Upper lobe of left lung (tissue), 4 donors: Measurements from ENCODE around the gene CLDN7.

Source experiments
- CTCF ChIP-seq, 6 experiments: fragments of 450-650 bp in 4 of 6; fragments of 200-600 bp in 2 of 6; sonication (generic) in 2 of 6; IDR thresholded peaks; one replicate each; pipeline ENCODE4 v1.5.1; 2016 to 2019; ENCODE audit warnings: antibody characterized with exemption in 6 of 6
- EP300 ChIP-seq, 4 donors: sonication (generic); formaldehyde crosslinking; IDR thresholded peaks; one replicate each; pipeline ENCODE4 v1.5.1; 2017; ENCODE audit warnings: antibody characterized with exemption in 4 of 4, control low read depth in 2 of 4
- POLR2A ChIP-seq, 4 donors: fragments of 450-650 bp; IDR thresholded peaks; one replicate each; pipeline ENCODE4 v1.5.1; 2016 to 2017; ENCODE audit warnings: antibody characterized with exemption in 4 of 4, mild to moderate bottlenecking in 2 of 4
- POLR2AphosphoS5 ChIP-seq, 2 donors: sonication (generic); formaldehyde crosslinking; IDR thresholded peaks; one replicate each; pipeline ENCODE4 v1.5.1; 2017; ENCODE audit warnings: antibody characterized with exemption in 2 of 2

DNA sequence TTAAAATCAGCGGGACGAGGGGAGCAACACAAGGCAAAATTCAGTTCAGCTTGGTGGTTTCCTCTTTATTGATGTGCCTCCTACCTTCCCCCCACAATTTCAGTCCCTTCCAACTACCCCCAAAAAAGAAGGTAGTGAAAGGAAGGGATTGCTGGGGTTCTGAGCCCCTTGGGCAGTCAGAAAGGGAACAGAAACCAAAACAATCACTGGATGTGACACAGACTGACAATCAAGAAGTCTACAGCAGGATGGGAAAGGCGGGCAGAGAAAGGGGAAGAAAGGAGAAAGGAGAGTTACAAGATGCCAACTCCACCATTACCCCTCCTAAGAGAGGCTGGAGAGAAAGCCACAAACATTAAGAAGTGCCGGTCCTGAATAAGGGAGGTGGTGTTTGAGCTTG, 21.9 kb downstream of the CLDN7 start:
- TF ChIP-seq CTCF (IDR thresholded peaks at IDR 0.05), result no peak
- TF ChIP-seq POLR2A (IDR thresholded peaks at IDR 0.05), result no peak
- TF ChIP-seq POLR2AphosphoS5 (IDR thresholded peaks at IDR 0.05), result no peak
- no peak for TF ChIP-seq EP300 (IDR thresholded peaks at IDR 0.05)
